Heart left ventricle (tissue), 13 donors: Measurements from ENCODE around the gene LRRK2.

Experiments
- CTCF ChIP-seq, 12 donors: fragments of 200-600 bp; sonication (generic) in 4 of 12; IDR thresholded peaks; one replicate each; pipeline versions ENCODE4 v1.5.0 to v1.8.0; 2018 to 2022; ENCODE audit warnings: antibody characterized with exemption in 12 of 12, mild to moderate bottlenecking in 5 of 12
- POLR2A ChIP-seq, 2 donors: fragments of 450-650 bp; IDR thresholded peaks; one replicate each; pipeline ENCODE4 v1.6.1; 2017; ENCODE audit warnings: antibody characterized with exemption in 2 of 2, mild to moderate bottlenecking in 2 of 2, moderate library complexity in 2 of 2
- donor health status: ischemic (EF 13 %, LVEDD 7.1; RV severe dilation, severe dysfunction).
- donor health status: DM: no; HTN: yes; CAD: no.
- donor health status: DM: no; HTN: no; CAD: no.
- donor health status: ischemic (EF 25% LVEDD 6.9; RV normal size, moderate dysfunction).
- donor health status: ischemic (EF 25% LVEDD 5.7; RV mildly dilated, moderate dysfunction).
- donor health status: ischemic (EF 35%, LVEDD 5.7; RV mildly dilated, moderate dysfunction).
- donor health status: nonischemic (EF 11% LVEDD 7.7; RV severe dilation, severe dysfunction).
- donor health status: DM: yes; HTN: yes; CAD: no.
- donor health status: PGD.
- donor health status: ischemic (EF 29% LVEDD 5.4; RV normal size, mild dysfunction).
- donor health status: nonischemic (EF 23%, LVEDD 6.1; RV moderate dilation, normal function).

GRCh38 chr12:40315375-40315774 is 90.6 kb downstream of the LRRK2 start:
- TF ChIP-seq CTCF (IDR thresholded peaks at IDR 0.05), result no peak
- no peak for TF ChIP-seq POLR2A (IDR thresholded peaks at IDR 0.05)
